Right renal cortex interstitium (tissue), 3 donors: ENCODE data around the gene FBP2. TPM values are rescaled to one million over a fixed set of nuclear protein-coding genes. Genes with fewer than 3 reads are reported as not detected.

Experiments
- DNase-seq, 3 donors: peaks; one replicate each; pipeline ENCODE4 v3.0.0-alpha.2; 2013; ENCODE audit warnings: low read depth in 3 of 3, low spot score in 2 of 3
- polyA plus RNA-seq, 3 donors: library from polyadenylated mRNA; unstranded; fragments of 120-200 nt; gene quantifications; one replicate each; pipeline ENCODE4 v1.2.1, GENCODE V29; 2013; ENCODE audit not compliant: insufficient read length in 3 of 3

Gene FBP2
- under 1 TPM in 2 of 3 donors, not detected in 1; 0.10 to 0.21 TPM for polyA plus RNA-seq

DNA sequence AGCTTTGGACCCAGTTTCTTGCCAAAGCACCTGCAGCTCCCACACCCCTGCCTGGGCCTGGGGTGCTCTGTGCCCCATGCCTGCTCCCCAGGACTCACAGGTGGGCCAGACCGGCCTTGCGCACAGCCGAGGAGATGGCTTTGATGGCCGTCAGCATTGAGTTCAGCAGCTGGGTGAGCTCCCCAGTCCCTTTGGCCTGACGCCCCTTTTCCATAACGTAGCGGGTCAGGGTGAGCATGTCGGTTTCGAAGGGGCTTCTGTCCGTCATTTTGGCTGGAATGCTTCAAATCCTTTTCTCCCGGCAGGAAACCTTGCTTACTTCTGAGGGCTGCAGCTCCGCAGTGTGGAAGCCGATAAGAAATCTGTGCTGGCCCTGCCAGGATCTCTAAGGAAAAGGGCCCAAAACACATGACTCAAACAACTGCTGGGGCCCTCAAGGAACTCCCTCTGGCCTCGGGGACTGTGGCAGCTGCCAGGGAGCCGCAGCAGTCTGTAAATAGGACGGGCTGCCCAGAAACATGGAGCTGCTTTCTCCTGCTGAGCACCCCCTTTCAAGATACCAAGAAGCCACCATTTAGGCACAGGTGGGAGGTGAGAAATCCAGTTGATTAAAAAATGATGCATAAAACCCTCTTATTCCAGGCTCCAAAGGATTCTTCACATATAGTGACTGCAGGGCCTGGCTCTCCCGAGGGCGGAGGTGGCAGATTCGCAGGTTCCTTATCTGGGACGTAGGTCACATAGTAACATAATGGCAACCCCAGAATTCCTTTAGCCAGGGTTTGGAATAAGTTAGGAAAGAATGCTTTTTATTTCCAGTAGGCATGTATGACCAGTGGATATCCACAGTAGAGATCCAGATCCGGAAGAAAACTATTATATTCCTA is at the start of gene FBP2:
FBP2 (minus strand) TSS at position 366 of the 887 bp plus-strand sequence; CDS start at position 268, 98 bp downstream.
- DNase-seq: no peak

DNA sequence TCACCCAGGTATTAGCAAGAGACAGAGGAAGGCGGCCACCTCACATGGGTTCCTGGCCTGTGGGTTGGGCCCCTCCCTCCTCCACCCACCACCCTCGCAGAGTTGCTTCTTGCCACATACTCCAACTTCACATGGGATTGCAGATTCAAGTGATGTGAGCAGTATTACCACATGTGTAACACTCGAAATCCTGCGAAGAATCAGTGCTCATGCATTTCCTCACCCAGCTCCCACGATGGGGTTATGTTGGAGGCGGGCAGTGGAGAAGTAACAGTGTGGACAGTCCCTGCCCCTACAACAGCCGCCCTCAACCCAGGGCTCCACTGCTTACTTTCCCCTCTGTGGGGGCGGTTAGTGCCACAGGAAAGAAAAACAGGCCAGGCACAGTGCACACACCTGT is 49.6 kb upstream of the FBP2 start:
- no peak for DNase-seq

DNA sequence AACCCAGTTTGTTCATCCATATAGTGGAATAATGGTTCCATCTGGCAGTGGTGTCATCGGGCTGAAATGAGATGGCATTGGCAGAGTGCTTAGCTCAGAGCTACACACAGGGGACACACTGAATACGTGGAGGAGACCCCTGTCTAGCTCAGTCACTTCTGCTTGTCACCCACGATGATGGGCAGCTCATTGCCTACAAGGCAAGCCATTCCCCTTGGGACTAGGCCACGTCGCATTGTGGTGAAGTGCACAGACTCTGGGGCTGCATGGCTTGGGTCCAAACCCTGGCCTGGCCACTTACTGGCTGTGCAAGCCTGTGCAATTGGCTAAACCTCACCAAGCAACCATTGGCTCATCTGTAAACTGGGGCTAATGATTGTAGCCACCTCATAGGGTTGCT is 48.9 kb upstream of the FBP2 start:
- DNase-seq: no peak

DNA sequence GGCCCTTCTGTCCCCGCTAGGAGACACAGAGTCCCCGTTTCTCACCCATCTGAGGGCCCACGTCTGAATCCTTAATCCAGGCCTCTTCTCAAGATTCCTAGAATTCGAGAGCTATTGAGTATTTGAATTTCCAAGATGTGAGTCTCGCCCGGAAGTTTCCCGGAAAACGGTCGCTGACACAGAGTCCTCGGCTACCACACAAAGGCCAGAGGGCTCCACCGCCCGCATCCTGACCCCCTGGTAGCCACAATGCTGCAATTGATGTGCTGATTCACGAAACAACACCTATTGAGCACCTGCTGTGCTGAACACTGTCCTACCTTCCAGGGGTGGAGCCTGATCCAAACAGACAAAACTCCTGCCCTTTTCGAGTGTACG is 46.4 kb upstream of the FBP2 start:
- DNase-seq: no peak

DNA sequence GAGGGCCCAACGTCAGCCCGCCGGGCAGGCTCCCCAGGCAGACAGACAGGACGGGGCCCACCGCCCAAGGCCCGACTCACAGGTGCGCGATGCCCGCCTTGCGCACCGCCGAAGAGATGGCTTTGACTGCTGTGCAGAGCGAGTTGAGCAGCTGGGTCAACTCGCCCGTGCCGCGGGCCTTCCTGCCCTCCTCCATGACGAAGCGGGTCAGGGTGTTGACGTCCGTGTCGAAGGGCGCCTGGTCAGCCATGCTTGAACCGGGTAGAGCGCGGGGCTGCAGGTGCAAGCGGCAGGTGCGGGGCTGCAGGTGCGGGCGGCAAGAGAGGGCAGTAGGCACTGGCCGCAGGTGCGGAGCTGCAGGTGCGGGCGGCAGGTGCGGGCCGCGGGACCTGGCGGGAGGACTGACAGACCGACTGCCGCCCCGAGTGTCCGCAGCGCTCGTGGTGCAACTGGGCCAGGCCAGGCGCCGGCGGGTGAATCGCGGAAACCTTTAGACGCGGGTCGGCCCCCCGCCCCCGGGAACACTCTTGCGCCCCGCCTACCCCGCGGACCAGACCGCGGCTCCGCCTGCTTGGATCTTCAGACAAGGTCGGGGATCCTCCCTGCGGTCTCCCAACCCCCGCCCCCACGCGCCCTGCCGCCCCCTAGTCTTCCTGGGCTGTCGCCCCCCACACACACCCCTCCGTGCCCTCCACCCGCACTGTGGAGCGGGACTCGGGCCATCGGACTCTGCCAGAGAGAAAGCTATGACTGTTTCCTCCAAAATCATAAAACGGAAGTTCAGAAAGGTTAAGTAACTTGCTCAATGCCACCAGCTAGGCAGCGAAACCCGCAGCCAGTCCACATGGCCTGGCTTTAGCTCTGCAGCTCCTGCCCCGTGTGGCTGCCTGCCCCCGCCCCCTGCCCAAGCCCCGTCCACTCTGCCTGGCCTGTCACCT is 45.7 kb upstream of the FBP2 start, which contains the start of gene FBP1:
FBP1 (minus strand) TSS at position 458 of the 938 bp plus-strand sequence; CDS start at position 250, 208 bp downstream.
- no peak for DNase-seq

DNA sequence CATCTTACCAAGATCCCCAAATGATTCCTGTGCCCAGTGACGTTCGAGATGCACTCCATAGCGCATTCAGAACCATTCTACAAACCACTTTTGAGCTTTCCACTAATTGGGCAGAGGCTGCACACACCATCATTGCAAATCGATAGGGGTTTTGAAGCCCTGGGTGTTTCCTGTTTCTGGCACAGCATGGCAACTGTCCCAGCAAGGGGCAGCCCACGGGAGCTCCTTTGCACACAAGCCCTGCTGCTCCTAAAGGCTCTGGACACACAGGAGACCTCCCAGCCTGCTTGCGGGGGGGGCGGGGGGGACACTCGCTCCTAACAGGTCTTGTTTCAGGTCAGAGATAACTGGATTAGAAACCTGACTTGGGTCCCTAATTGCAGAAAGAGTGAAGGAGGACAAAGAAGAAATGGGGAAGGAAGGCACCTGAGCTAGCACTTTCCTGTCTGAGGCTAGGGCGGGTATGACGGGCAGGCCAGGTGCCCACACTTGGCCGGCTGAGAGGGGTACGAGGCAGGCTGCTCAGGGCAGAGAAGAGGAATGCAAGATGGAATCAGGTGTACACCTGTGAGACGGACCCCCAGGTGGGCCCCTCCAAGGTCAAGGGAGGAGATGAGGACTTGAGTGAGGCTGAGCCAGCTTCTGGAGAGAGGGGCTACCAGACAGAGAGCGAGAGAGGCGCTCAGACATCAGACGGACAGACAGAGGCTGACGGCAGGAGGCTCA is 44.9 kb upstream of the FBP2 start:
- DNase-seq: no peak

DNA sequence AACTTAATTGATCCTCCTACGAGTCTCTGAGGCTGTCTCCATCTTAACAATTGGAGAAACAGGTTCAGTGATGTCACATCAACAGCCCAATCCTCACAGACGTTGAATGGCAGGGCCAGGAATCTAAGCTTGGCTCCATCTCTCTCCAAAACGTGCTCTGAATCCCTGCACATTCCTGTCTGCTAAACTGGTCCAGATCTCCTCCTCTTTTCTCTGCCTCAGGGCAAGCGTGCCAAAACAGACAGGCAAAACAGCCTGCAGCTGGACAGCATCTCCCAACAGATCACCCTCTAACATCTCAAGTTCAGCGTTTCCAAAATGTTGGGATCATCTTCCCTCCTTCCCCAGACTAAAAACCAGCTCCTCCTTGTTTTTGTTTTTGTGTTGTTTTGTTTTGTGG is 39.1 kb upstream of the FBP2 start:
- DNase-seq: no peak

DNA sequence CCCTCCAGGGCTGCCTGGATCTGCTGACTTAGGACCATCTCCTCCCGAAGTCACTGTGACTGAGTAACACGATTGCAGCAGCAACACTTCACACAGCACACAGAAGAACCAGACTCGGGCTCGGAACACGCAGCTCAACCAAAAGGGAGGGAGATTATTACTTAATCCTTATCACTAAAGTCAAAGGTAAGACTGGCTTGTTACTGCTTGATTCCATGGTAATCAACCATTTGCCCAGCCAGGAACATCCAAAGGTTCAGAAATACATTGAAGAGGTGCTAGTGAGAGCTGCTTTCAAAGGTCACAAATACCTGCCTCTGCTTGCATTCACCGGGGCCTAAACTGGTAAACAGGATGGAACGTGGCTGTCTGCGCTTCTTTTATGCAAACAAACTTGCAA is 38.0 kb upstream of the FBP2 start:
- DNase-seq: no peak

DNA sequence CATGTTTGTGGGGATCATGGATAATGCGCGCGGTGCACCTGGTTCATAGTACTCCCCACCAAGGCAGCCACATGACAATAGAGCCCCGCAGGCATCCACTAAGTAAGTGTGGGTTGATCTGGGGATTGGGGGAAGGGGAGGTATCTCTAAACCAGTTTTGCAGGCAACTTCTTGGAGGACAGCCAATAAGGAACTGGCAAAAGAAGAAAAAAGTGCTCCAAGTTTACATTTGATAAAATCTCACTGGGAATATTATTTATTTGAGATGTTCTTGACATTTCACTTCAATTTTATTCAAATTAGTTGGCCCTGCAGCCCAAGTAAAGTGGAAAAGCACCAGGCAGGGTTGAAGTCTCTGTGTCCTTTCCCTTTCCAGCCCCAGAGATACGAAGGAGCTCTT is 37.2 kb upstream of the FBP2 start:
- no peak for DNase-seq

DNA sequence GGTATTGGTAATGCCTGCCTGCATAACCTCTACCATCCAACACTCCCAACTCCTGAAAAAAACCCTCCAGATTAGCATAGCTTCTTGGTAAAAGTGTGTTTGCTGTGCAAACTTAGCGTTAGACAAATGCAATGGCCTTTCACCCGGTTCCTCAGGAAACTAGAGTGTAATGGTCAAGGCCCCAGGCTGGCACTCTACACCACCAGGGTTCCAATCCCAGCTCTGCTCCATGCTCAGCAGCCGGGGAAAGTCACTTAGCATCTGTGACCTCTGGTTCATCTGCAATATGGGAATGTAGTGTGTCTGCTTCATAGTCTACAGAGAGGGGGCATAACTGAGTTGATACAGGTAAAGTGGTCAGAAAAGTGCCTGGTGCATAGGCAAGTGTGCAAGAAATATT is 36.7 kb upstream of the FBP2 start:
- no peak for DNase-seq

DNA sequence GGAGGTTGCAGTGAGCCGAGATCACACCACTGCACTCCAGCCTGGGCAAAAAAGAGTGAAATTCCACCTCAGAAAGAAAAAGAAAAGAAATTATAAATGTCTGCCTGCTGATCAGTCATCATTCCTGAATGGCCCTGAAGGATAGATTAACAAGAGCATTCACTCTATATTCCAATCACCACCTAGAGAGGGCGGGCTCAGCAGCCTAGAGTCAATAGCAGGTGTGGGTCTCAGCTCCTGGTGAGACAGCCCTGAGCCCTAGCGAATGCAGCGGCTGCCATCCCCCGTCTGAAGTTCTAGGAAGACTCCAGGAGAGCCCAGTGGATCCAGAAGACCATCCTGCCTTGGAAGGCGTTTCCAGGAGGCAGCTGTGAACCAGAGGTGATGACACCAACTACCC is 33.7 kb upstream of the FBP2 start:
- DNase-seq: no peak

DNA sequence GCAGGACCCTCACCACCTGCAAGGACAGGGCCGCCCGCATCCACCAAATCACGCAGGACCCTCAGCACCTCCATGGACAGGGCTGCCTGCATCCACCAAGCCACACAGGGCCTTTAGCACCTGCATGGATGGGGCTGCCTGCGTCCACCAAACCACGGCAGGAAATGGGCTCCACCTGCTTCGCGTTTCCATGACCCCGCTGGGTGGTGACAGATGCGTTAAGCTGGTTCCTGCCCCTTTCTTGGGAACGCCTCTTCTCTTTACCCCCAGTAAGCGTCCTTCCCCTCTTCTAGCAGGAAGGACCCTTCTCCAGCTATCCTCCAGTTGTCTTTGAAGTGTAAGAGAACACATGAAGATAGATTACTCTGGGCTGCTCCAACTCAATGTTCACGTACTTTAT is 32.2 kb upstream of the FBP2 start:
- DNase-seq: no peak

DNA sequence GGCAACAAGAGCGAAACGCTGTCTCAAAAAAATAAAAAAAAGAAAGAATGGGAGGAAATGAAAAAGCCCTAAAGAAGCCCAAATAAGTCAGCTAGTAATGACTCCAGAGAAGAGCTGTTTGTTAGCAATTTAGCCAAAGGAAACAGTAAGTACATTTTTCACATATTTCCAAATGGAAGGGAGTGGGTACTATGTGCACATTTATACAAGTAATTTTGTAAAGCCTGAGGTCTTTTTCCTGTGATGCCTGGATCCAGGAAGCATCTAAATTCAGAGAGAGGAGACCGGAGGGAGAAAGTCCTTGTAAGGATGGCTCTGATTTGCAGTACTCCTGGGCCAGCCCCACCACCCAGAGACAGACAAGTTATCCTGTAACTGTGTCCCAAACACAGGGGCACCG is 31.0 kb upstream of the FBP2 start:
- DNase-seq: no peak

DNA sequence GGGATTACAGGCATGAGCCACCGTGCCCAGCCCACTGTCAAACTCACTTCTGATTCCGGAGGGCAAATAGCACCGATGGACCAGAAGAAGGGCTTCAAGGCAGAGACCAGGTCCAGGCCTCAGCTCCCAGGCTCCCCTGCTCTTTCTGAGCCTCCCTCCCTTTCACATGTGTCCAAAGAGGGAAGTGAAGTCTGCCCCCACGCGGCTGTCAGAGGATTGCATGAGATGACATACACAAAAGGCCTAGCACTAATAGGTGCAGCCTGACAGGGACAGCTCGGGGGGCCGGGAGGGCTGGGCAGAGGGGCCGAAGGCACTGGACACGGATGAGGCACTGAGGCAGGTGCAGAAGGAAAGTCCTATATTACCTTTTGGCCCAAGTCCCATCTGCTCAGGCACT is 29.6 kb upstream of the FBP2 start:
- DNase-seq: no peak

DNA sequence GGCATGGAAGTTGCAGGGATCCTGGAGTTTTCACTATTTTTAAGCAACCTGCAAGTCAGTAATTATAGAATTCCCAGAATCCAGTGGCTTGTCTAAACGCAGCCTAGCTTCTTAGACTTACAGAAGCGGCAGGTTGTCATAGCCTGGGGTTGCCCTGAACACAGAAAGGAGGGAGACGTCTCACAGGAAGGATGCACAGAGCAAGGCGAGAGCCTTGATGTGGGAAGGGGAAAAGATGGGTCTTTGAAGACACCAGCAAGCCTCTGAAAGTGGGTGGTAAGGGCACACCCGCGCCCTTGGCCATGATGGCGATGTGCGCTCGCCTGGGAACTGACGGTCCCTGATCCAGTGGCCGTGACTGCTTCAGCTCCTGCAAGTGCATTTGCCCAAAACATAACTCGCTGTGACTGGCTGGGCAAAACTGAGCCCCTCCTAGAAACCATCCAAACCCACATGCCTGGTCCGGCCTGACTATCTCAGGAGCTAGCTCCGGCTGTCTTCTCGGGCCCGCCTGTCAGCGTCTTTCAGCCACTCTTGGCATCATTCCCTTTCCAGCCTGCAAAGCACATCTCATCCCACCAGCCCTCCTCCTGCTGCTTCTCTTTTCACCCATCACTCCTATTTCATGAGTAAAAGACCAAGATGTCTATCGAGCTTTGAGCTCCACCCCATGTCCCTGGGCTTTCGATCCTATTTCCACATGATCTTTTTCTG is 28.6 kb upstream of the FBP2 start:
- DNase-seq: no peak

DNA sequence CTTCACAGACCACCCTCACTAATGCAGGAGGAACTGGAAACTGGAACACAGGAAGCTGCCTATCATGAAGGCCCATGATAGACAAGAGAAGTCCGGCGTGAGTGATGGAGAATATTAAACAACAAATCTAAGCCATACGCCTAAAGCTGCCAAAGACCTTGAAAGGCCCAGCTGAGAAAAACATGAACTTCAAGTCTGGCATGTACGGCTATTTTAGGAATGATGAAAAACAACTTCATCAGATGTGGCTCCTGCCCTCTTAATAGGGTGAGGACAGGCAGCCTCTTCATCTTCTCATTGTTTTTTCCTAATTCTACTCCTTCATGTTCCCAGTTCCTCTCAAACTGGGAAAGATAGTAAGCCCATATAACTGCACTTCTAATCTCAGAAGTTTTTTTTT is 25.4 kb upstream of the FBP2 start:
- no peak for DNase-seq

DNA sequence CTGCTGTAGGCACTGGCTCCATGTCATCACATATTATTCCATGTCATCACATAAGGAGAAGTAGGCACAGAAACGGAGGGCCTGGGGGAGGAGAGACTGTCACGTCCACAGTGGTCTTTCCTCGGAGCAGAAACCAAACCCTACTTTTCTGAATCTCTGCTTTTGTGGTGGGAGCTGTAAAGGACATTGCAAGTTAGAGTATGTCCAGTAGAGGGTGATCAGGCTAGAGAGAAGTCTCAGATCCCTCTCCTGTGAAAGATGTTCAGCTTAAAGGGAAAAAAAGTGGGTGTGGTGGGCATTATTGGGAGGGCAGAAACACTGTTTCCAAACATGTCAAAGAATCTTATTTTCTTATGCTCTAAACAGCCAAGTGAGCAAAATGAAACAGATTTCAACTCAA is 19.4 kb upstream of the FBP2 start:
- DNase-seq: no peak

DNA sequence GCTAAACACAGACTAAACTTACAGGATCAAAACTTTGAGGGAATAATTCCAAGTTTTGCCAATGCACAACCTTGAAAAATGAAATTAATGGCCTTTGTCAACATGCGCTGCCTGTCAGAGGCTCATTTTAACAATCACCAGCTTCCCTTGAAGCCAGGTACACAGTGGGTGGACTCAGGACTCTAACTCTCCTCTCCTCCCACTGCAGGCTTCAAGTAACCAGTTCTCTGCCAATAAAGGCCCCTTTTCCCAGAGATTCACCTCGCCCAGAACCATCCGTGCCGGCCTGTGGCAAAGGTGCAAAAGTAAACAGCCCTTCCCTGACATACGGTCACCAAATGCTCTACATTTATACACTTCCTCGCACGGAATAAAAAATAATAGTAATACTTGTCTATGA is 18.4 kb upstream of the FBP2 start:
- no peak for DNase-seq

DNA sequence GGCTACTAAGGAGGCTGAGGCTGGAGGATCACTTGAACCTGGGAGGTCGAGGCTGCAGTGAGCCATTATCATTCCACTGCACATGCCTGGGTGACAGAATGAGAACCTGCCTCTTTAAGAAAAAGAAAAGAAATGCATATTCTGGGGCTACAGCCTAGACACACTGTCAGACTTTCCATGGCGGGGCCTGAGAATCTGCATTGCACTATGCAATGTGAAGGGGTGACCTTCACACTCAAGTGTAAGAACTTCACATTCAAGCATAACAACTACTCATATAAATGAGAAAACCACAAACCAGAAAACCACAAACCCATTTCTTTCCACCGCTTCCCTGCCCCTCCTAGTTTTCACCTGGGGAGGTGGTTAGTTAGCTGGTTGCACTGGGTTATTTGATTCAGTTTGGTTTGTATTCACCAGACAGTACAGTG is 18.0 kb upstream of the FBP2 start:
- no peak for DNase-seq

DNA sequence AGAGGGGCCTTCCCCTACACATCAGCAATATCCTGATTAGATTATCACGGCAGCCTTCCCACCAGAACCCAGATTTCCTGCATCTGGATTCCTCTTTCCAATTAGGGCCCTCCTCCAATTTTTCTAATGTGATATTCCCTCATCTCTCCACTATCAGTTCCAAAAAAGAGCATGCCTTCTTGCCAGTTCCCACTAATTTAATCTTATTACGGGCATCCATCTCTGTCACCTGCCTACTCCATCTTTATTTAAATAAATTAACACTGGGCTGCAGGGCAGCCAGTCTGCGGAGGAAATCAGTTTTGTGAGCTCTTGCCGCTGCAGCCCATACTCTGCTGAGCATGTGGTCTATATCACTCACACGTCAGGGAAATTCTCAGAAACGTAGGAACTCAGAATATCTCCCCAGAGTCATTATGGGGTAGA is 16.6 kb upstream of the FBP2 start:
- DNase-seq: no peak
